NCI-H748 treated with DMSO at 0.1 percent for 48 hours (cell line): ENCODE data around the gene TMEM212.

ENCODE experiments used
- DNase-seq: peaks from one replicate; lab custom pipeline; 2025; lab: John Stamatoyannopoulos, UW

The TMEM212 gene

DNA sequence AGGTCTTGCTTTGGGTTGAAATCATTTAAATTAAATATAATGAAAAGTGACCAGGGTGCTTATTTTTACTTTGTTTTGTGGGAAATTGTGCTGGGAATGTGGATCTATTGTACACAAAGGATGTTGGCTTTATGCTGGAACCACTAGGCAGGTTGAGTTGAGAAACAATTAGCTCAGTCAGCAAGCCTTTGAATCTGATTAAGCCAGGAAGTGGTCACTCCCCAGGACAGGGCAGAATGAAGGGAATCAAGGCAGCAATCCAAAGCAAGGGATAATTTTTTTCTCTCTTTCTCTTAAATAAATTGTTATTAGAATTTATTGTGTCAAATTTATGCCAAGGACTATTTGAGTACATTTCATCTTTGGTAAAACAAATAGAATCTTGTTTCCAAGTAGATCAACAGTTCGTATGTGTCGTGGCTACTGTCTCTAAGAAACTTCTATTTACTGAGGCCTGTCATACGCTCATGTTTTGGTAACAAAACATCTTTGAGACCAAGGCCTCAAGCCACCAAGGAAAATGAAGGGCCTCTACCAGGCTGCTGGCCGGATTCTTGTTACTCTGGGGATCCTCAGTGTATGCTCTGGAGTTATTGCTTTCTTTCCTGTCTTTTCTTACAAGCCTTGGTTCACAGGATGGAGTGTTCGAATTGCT is at the start of gene TMEM212:
Gene TMEM212 (plus strand): TSS at position 486 of the 655 bp plus-strand sequence. CDS start 35 bp downstream, at position 521.
- DNase-seq, result no peak

DNA sequence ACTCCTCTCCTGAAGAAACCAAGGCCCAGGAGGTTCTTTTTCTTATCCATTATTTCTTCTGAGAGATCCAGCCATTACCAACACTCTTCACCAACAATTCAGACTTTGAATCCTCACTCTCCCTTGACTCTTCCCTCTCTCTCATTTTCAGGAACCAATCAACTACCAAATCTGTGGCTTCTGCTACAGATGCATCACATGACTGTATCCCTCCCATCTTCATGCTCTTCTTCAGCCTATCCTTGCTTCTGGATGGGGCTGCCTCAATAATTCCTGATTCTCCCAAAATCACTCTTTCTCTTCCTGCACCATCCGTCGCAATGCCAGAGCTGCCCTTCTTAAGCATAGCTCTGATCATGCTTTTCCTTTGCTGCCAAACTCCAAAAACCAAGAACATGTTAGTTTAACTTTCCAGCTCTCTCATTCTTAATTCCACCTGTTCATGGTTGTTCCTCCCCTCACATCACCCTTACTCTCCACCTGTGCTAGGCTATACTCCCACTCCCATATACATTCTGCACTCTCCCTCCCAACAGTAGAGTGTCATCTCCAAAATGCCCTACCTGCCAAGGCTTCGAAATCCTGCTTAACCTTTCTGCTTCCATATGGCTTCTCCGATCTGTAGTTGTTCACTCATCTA is 46.4 kb upstream of the TMEM212 start:
- DNase-seq, result no peak

DNA sequence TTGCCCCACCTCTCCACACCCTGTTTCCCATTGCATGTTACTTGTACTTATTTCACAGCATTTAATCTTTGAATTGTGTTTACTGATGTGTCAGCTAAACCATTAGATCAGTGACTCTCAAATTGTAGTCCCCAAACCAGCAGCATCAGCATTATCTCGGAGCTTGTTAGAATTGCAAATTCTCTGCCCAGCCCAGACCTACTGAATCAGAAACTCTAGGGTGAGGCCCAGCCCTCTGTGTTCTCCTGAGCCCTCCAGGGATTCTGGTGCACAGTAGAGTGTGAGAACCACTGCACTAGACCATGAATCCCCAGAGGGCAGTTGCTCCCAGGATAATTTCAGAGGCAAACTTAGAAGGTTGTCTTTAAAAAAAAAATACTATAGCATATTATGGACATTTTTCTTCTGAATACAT is 45.9 kb upstream of the TMEM212 start:
- no peak for DNase-seq

DNA sequence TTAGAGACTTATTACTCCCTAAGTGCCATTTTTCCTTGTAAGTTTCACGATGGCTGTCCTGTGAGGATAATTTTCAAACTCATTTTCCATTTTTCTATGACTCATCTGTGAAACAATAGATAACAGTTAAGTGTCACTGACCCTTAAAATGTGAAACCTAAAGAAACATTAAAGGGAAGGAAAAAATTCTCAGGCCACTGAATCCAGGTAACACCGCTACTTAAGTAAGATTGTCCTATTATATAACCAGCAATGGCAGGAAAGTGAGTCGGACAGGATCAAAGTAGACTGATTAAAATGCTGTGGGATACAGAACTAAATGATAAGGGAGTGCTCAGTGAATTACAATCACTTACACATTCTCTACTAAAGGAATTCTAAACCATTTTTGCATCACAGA is 45.3 kb upstream of the TMEM212 start:
- no peak for DNase-seq

DNA sequence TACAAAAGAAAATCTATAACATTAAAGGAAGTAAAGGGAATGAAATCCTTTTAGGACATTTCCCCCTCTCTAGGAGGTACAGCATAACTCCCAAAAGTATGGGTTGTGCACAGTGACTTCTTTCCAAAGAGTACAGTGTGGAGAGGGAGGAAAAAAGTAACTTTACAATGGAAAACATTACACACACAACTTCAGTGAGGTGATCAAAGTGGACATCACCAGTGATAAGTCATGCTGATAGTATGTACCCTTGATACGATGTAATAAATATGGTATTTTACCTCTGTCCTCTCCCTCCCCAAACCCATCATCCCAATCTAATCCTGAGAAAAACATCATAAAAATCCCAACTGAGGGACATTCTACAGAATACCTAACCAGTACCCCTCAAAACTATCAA is 43.6 kb upstream of the TMEM212 start:
- DNase-seq, result no peak

DNA sequence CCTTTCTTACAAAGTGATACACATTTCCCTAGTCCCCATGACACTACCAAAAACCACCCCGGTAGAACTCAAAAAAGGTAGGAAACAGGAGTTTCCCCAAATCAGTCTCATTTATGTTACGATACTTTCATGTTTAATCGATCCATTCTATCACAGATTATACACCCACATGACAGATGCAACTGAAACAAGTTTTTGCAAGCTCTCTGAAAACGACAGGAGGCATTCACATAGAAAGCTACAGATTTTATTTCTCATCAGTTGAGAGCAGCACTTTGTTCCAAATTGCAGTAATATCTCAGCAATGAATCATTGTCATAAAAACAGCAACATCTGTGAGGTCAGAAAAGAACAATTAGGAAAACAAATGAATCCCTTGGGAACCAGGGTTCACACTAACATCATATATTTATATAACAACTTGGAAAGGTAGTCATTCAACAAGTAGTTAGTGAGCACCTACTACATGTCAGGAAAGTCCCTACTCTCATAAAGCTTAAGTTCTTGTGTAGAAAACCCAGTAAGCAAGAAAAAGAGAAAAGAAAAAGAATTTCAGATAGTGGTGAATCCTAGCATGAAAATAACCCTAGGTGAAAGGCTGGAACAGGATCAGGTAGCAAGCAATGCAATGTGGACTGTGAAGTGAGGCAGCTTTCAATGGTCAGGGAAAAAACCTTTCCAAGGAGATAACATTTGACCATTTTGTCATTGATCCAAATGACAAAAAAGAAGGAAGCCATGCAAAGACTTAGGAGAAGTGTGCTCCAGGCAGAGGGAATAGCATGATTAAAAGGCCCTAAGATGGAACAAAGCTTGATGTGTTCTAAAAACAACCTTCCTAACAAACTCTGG is 41.2 kb upstream of the TMEM212 start:
- no peak for DNase-seq

DNA sequence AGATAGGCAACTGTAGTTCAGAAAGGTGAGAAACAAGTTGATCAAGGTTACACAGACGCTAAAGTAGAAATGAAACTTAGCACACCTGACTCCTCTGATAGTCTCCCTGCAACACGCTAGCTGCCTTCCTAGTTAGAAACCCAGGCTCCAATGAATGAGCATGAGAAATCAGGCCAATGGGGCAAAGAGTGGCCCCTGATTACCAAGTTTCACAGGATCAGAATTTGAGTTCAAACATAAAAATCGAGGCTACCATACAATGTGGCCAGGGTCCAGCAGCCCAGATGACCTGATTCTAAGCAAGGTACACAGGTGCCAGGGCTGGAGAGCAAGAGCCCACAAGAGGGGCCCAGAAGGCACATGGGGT is 40.6 kb upstream of the TMEM212 start:
- no peak for DNase-seq

DNA sequence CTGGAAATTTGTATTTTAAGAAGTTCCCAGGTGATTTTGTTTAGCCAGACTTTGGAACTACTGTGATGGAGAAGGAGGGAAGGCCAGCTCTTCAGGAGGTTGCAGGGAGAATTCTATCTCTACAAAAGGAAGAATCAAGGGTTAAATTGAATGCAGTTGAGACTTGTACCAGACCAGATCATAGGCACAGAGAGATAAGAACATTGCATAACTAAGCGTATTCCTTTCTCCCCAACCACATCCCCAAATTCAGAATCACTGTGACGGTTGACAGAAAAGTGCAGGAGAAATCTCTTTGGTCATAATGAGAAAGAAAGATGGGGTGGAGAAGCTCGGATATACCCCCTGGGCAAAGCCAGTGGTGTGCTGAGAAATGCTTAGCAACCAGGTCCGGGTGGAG is 40.1 kb upstream of the TMEM212 start:
- no peak for DNase-seq

DNA sequence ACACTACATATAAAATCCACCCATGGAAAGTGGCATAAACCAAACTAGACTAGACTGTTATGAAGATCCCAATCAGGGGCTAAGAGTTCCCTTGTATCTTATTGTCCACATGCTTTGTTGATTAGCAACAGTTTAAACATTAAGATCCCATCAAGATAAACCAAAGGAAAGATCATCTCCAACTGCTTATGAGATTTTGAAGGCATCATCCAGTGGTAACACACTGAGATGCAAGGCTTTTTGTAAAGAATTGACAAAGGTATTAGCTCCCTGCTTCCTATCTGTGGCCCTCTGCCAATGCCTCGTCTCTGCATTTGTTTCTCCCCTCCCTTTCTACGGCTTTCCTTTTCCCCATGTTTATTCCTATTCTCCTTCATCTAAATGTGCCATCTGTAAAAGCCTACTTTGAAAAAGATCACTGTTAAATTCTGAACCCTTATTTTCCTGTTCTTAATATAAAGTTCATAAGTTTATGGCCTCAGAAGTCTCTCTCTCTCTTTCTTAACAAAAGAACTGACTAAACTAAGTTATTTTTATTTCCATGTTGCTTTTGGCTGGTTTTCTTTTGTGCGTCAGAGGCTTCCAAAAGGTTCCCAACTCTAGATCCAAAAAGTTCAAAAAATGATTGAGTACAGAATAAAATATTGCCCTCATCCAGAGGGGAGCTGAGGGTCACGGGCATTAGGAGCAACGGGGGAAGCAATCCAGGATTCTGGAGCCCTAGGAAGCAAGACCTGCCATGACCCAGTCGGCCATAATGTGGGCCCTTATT is 38.3 kb upstream of the TMEM212 start:
- DNase-seq, result no peak

DNA sequence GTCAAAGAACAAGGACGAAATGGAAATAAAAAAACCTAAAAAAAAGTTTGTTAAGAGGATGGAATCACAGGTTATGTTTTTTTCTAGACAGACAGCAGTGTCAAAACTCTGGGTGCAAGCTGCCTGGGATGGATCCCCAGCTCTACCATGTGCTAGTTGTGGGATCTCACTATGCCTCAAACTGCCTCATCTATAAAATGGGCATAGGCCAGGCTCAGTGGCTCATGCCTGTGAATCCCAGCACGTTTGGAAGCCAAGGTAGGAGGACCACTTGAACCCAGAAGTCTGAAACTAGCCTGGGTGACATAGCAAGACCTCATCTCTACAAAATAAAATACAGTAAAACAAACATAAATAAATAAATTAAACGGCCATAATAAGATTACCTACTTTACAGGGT is 37.5 kb upstream of the TMEM212 start:
- no peak for DNase-seq

DNA sequence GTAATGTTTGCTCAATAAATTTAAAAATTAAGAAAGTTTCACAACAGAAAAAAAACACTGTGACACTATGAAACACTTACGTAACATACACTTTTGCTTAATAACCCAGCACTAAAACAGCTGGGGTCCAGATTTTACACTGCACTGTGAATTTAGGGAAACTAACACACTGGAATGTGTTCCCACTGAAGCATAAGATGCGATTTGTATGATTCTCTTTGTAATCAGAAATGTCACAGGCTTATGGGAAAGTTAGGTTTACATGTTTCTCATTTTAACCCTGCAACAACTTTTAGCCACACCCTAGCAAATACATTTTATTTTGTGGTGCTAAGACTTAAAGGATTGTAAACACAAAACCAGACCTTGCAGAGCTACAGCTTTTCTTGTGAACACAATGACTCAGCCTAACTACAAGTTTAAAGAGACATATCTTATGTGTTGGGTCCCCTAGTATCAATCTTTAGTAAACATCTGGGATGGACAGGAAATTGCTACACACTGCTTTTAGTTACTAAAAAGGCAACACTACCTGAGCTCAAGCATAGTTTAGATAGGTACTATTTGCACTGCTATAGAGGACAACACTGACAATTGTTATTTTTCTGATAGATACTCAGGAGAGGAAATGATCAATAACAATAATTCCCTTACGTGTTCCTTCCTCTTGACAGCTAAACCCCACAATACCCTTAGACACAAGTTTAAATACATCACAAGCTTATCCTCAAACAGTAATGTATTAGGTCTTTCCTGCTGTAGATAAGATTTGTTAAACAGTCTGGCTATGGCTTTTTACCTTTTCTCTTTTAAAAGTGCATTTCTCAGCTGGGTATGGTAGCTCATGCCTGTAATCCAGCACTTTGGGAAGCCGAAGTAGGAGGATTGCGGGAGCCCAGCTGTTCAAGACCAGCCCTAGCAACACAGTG is 36.7 kb upstream of the TMEM212 start:
- no peak for DNase-seq

DNA sequence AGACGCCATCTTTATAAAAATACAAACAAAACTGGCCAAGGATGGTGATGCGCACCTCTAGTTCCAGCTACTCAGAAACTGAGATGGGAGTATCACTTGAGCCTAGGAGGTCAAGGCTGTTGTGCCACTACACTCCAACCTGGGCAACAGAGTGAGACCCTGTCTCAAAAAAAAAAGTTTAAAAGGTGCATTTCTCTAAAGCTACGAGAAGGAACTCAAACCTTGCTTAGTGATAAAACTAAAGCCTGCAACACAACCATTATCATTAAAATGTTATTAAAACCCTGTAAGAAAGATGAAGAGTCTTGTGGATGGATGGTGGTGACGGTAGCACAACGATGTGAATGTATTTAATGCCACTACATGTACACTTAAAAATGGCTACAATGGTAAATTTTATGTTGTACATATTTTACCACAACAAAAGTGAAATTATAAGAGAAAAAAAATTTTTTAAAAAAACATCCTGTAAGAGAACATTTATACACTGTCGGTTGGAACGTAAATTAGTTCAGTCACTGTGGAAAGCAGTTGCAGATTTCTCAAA is 35.9 kb upstream of the TMEM212 start:
- DNase-seq, result no peak

DNA sequence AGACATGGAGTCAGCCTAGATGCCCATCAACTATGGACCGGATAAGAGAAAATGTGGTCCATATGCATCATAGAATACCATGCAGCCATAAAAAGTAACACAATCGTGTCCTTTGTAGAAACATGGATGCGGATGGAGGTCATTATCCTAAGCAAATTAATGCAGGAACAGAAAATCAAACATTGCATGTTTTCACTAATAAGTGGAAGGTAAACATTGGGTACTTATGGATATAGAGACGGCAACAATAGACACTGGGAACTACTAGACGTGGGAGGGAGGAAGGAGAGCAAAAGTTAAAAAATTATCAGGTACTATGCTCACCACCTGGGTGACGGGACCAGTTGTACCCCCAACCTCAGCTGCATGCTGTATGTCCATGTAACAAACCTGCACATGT is 35.3 kb upstream of the TMEM212 start:
- DNase-seq, result peak; percentile 24

DNA sequence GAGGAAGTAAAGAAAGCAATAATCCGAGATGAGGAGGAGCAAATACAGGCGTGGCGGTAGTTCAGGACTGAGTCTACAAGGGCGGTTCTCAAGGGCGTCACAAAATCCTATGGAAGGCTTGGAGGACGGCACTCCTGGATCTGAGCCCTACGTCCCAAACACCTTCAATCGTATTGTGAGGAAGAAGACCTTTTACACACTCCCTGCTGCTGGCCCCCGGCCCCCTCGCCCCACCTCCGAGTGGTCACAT is 33.6 kb upstream of the TMEM212 start:
- no peak for DNase-seq

DNA sequence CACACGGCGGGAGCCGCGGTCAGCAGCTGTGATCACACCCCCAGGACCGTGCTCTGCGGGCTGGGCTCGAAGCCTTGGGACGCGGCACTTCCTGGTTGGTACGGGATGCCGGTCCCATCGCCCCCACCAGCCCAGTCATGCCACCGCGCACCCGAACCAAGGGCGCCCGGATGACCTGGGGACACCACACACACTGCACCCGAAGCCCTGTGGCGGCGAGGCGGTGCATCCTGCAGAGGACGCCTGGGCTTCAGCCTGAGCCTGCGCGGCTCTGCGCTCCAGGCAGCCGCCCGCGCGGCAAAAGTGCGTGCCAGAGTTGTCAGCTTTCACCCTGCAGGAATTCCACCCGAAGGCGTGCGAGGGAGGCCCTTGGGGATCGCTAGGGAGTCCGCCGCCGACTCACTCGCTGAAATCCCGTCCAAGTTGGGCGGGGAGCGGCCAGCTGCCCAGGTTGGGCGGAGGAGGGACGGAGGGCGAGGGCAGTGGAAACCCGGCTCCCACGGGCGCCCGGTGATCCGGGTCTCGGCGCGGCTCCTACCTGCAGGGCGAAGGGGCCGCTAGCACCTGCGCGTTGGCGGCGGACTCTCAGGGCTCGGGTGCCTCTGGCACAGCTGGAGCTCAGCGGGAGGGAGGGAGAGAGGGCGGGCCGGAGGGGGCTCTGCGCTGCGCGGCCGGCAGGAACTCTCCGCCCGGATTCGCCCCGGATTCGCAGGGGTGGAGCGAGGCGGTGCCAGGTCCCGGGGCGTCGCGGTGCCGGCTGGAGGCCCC is 33.1 kb upstream of the TMEM212 start, which contains the start of gene PLD1:
Gene PLD1 (minus strand): TSS at position 623 of the 768 bp plus-strand sequence. CDS start 72,432 bp downstream, outside the sequence.
- DNase-seq, result no peak

DNA sequence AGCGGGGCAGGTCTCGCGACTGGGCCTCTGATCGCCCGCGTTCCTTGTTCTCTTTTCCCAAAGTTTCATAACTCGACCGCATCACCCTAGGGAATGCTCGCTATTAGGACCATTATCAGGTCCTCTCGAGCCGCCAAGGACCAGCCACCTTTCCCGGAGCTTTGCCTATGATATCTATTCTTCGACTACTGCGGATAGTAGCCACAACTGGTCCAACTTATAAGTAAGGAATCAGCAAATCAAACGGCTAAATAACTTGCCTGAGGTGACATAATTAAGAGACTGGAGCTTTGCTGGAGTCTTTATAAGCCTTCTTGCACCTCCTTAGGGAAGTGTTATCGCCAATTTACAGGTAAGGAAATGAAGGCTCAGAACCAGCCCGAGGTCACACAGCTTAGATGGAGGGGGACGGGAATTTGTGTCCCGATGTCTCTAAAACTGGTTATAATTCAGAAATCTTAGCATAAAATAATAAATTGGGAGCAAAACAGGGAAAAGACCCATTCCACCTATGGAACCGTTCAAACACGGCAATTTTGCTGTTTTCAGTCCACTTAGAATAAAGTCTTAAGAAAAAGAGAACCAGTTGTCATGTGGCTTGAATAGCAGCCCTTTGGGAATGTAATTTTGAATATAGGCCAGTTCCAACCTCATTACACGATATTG is 32.4 kb upstream of the TMEM212 start:
- DNase-seq, result no peak

DNA sequence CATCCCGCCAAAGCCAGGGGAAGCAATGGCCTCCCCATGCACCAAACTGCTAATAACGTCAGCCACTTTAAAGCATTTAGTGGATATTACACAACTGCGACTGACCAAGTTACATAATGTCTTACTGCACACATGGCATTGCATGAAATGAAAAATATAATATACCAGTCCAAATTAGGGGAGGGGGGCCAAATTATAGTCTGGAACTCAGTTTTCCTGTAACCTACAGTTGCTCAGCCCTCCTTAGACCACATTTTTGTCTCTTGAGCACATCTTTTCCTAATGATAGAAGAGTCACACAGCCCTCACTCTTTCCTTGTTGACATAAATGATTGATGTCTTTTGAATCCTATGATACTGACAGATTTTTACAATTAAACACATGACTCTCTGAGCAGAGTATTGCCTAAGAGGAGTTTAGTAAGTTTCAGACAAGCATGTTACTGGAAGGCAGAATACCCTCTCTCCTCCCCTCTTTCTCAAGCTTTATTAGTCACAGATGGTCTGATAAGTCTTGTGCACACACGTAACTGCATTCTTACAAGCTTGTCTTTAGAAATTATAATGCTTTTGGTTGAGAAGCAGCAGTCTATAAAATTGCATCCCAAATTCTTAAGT is 31.7 kb upstream of the TMEM212 start:
- no peak for DNase-seq

DNA sequence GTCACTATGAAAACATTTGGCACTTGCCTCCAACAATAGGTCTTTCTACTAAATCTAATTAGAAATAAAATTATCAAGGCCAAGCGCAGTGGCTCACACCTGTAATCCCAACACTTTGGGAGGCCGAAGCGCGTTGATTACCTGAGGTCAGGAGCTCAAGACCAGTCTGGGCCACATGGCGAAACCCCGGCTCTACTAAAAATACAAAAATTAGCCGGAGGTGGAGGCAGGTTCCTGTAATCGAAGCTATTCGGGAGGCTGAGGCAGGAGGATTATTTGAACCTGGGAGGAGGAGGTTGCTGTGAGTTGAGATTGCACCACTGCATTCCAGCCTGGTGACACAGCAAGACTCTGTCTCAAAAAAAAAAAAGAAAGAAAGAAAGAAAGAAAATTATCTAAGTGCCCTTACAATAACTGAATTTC is 31.2 kb upstream of the TMEM212 start:
- DNase-seq, result no peak

DNA sequence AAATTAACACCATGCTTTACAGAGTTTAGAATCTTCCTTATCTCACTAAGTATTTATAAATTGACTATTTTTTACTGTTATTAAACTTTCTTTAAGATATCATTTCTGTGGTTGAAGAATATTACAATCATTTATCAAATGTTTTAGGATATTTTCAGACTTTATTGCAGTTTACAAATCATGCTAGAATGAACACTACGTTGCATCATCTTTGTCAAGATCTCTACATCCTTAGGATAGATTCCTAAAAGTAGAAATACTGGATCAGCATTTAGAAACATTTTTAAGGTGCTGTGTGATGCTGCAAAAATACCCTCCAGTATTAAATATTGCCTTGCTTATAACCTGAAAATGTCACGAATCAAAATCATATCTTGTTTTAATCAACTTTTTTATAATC is 30.3 kb upstream of the TMEM212 start:
- no peak for DNase-seq
